Activated naive CD4-positive, alpha-beta T cell treated with anti-CD3 and anti-CD28 coated beads, Interleukin-2, amount 50 U/mL, for 24 hours (primary cell): ENCODE measurements around the gene HSPA9.
A peak's percentile ranks its signal among the peaks of the same experiment; 100 is the strongest.

Experiments
- H3K27ac Mint-ChIP-seq: one replicate; pipeline ENCODE4 v1.8.0; 2021; ENCODE audit warnings: mild to moderate bottlenecking, mixed read lengths
- H3K27me3 Mint-ChIP-seq: one replicate; pipeline ENCODE4 v1.8.0; 2021; ENCODE audit warnings: mixed read lengths
- H3K36me3 Mint-ChIP-seq: one replicate; pipeline ENCODE4 v1.8.0; 2021; ENCODE audit warnings: mixed read lengths
- H3K4me1 Mint-ChIP-seq: one replicate; pipeline ENCODE4 v1.8.0; 2021; ENCODE audit warnings: mixed read lengths
- H3K4me3 Mint-ChIP-seq: one replicate; pipeline ENCODE4 v1.8.0; 2021; ENCODE audit warnings: mild to moderate bottlenecking, mixed read lengths
- H3K9me3 Mint-ChIP-seq: one replicate; pipeline ENCODE4 v1.8.0; 2021; ENCODE audit warnings: mixed read lengths

The HSPA9 gene

DNA sequence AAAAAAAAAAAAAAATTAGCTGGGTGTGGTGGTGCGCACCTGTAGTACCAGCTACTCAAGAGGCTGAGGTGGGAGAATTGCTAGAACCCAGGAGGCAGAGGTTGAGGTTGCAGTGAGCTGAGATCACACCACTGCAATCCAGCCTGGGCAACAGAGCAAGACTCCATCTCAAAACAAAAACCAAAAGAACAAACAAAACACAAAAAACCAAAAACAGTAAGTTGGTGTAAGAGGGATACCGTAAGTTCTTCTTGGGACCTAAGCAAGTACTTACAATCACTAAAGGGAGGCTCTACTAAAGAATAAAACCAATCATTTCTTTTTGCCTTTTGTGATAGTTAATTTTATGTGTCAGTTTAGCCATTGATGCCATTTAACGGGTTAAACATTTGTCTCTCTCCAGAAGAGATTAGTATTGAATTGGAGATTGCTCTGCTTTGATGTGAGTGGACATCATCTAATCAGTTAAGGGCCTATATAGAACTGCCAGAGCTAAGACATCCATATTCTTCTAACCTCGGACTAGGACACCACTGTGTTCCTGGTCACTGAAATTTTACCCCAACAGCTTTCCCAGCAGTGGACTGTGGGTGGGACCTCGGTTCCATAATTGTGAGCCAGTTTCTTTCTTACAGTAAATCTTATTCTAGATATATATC is 21.6 kb downstream of the HSPA9 start:
- H3K27ac Mint-ChIP-seq, result peak overlapping the region; percentile 46
- no peak overlapping the region for H3K4me3 Mint-ChIP-seq
- H3K9me3 Mint-ChIP-seq, result no peaks in the 10 kb centered on the region
- H3K27me3 Mint-ChIP-seq, result no peaks in the 10 kb centered on the region
- H3K4me1 Mint-ChIP-seq, result peaks cover 14% of the 10 kb centered on the region
- H3K36me3 Mint-ChIP-seq, result peaks cover 17% of the 10 kb centered on the region

DNA sequence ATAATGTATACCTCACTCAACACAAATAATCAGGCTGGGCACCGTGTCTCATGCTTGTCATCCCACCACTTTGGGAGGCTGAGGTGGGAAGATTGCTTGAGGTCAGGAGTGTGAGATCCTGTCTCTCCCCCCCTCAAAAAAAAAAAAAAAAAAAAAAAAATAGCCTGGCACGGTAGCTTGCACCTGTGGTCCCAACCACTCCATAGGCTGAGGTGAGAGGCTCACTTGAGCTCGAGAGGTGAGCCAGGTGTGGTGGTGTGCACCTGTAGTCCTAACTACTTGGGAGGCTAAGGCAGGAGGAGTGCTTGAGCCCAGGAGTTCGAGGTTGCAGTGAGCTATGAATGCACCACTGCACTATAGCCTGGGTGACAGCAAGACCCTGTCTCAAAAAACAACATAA is 22.5 kb downstream of the HSPA9 start:
- Mint-ChIP-seq H3K4me1 (peaks cover 21% of the 10 kb centered on the region), H3K9me3 (no peaks in the 10 kb centered on the region), H3K27me3 (no peaks in the 10 kb centered on the region), H3K4me3 (no peak overlapping the region), H3K36me3 (peaks cover 15% of the 10 kb centered on the region), H3K27ac (no peak overlapping the region)

GRCh38 chr5:138549414-138549813 is 25.8 kb downstream of the HSPA9 start:
- Mint-ChIP-seq H3K36me3 (peaks cover 3% of the 10 kb centered on the region), H3K9me3 (no peaks in the 10 kb centered on the region), H3K27me3 (no peaks in the 10 kb centered on the region), H3K4me3 (no peak overlapping the region), H3K4me1 (peaks cover 42% of the 10 kb centered on the region), H3K27ac (no peak overlapping the region)

DNA sequence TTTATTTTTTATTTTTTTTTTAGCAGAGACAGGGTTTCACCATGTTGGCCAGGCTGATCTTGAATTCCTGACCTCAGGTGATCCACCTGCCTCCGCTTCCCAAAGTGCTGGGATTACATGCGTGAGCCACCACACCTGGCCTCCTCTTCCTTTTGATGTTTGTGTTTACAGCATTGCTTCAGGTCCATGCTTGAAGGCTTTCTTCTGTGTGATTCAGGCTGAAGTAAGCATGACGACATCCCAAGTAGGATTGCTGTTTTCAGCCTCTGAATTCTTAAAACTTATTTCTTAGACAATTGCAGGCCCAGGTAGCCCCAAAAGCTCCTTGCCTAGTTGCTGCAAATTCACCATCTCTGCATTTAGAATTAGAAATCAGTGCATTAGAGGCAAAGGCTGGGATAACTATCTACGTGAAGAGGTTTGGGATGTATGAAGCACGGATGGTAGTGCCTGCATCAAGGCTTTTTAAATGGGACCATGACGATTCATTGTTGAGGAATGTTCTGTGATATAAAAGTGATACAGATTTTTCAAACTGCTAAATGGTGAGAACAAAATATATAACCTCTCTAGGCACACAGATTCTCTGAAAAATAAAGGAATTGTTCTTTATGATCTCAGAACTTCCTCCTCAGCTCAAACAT is 29.2 kb downstream of the HSPA9 start:
- peak overlapping the region; percentile 69 for H3K4me3 Mint-ChIP-seq
- H3K9me3 Mint-ChIP-seq, result no peaks in the 10 kb centered on the region
- H3K4me1 Mint-ChIP-seq, result peaks cover 58% of the 10 kb centered on the region
- H3K27me3 Mint-ChIP-seq, result no peaks in the 10 kb centered on the region
- H3K36me3 Mint-ChIP-seq, result peaks cover 13% of the 10 kb centered on the region
- H3K27ac Mint-ChIP-seq, result no peak overlapping the region

DNA sequence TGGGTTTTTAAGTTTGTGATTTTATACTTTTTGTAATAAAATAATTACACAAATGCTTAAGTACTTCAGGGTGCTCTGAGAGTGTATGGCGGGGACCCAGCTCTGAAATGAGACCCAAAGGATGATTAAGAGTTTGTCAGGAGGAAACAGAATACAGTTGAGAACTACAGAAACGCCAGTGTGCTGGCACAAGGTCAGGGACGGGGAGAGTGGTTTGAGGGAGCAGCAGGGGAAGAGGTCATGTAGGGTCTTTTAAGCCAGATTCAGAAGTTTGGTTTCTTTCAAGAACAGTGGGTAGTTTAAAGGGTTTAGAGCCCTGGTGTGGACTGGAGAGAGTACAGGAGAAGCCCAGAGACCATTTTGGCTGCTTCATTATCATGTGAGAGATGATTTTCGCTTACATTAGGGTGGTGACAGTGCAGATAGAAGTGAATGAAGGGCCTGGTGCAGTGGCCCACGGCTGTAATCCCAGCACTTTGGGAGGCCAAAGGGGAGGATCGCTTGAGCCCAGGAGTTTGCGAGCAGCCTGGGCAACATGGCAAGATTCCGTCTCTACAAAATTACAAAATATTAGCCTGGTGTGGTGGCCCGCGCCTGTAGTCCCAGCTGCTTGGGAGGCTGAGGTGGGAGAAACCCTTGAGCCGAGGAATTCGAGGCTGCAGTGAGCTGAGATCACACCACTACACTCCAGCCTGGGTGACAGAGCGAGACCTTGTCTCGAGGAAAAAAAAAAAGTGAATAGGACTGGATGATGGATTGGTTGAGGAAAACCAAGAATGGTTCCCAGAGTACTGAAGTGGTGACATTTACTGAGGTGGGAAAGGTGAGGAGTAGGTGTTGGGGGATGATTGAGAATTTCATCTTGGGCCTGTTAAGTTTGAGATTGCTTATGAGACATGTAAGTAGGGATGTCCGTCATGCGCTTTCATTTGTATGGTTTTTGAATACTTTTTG is 30.7 kb downstream of the HSPA9 start:
- Mint-ChIP-seq H3K36me3 (peaks cover 16% of the 10 kb centered on the region), H3K4me3 (peak overlapping the region; percentile 100), H3K27ac (peak overlapping the region; percentile 100), H3K9me3 (no peaks in the 10 kb centered on the region), H3K27me3 (no peaks in the 10 kb centered on the region), H3K4me1 (peaks cover 73% of the 10 kb centered on the region)

GRCh38 chr5:138543730-138544104 is 31.5 kb downstream of the HSPA9 start:
- peaks cover 16% of the 10 kb centered on the region for H3K36me3 Mint-ChIP-seq
- H3K27ac Mint-ChIP-seq, result peak overlapping the region; percentile 100
- H3K4me1 Mint-ChIP-seq, result peaks cover 78% of the 10 kb centered on the region
- H3K27me3 Mint-ChIP-seq, result no peaks in the 10 kb centered on the region
- H3K4me3 Mint-ChIP-seq, result peak overlapping the region; percentile 100
- H3K9me3 Mint-ChIP-seq, result no peaks in the 10 kb centered on the region

GRCh38 chr5:138542956-138543729 is 32.1 kb downstream of the HSPA9 start, which contains the start of gene ETF1:
Gene ETF1 (minus strand): TSS chr5:138543236. CDS start chr5:138542918, 318 bp downstream.
- Mint-ChIP-seq H3K9me3 (no peaks in the 10 kb centered on the region), H3K27me3 (no peaks in the 10 kb centered on the region), H3K36me3 (peaks cover 16% of the 10 kb centered on the region), H3K4me3 (peak within 1 kb of the TSS; percentile 100), H3K4me1 (peaks cover 78% of the 10 kb centered on the region), H3K27ac (peak within 1 kb of the TSS; percentile 100)

GRCh38 chr5:138542180-138542955 is 32.8 kb downstream of the HSPA9 start:
- H3K27ac Mint-ChIP-seq, result peak overlapping the region; percentile 100
- H3K9me3 Mint-ChIP-seq, result no peaks in the 10 kb centered on the region
- peaks cover 72% of the 10 kb centered on the region for H3K4me1 Mint-ChIP-seq
- H3K27me3 Mint-ChIP-seq, result no peaks in the 10 kb centered on the region
- H3K36me3 Mint-ChIP-seq, result peaks cover 16% of the 10 kb centered on the region
- H3K4me3 Mint-ChIP-seq, result peak overlapping the region; percentile 100

DNA sequence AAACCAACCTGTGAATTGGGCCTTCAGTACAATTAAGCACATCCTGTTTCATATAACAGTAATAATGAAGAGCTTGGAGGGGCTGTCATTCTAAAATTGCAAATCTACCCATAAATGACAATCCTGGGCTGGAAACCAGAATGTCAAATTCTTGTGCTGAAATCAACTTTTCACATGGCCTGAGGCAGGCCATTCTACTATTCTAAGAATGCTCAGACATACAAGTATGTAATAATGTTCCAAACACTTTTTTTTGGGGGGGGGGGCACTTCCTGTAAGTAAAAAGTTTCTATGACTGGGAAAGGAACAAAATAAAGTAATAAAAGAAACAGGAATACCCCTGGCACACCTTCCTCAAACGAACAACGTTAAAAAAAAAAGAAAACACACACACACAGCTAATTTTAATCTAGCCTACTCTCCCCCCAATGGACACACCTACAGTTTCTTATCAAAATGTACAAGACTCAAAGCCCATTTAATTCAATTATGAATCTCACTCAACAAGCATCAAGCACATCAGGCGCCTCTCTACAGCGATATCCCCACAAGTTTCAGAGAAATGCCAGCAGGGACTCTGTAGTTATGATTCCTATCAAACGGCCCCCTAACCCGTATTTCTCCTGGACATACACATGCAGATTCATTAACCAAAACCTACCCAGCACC is 33.6 kb downstream of the HSPA9 start:
- Mint-ChIP-seq H3K36me3 (peaks cover 16% of the 10 kb centered on the region), H3K4me3 (peak overlapping the region; percentile 100), H3K27me3 (no peaks in the 10 kb centered on the region), H3K4me1 (peaks cover 74% of the 10 kb centered on the region), H3K9me3 (no peaks in the 10 kb centered on the region), H3K27ac (peak overlapping the region; percentile 100)

DNA sequence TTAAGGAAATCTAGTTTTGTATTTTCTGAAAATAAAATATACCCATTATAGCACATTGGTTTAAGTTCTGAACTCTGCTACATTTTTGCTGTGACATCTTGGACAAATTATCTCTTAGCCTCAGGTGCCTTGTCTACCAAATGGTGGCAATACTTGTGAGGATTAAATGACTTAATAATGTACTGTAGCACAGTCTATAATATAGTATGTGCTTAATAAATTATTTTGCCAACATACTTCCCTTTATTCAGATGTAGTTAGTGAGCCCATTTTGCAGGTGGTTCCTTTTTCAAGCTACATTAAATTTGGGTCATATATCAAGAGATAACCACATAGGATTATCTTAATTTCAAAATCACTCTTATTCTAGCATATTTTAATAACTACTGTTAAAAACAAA is 35.4 kb downstream of the HSPA9 start:
- H3K4me1 Mint-ChIP-seq, result peaks cover 69% of the 10 kb centered on the region
- H3K9me3 Mint-ChIP-seq, result no peaks in the 10 kb centered on the region
- no peaks in the 10 kb centered on the region for H3K27me3 Mint-ChIP-seq
- H3K27ac Mint-ChIP-seq, result no peak overlapping the region
- H3K36me3 Mint-ChIP-seq, result peaks cover 20% of the 10 kb centered on the region
- peak overlapping the region; percentile 100 for H3K4me3 Mint-ChIP-seq

GRCh38 chr5:138538943-138539627 is 36.1 kb downstream of the HSPA9 start:
- Mint-ChIP-seq H3K4me3 (peak overlapping the region; percentile 100), H3K27me3 (no peaks in the 10 kb centered on the region), H3K27ac (peak overlapping the region; percentile 4), H3K4me1 (peaks cover 69% of the 10 kb centered on the region), H3K36me3 (peaks cover 21% of the 10 kb centered on the region), H3K9me3 (no peaks in the 10 kb centered on the region)

- Mint-ChIP-seq H3K27me3 (no peaks in the 10 kb centered on the region), H3K9me3 (no peaks in the 10 kb centered on the region), H3K27ac (no peak overlapping the region), H3K4me1 (peaks cover 75% of the 10 kb centered on the region), H3K4me3 (peak overlapping the region; percentile 11), H3K36me3 (peaks cover 20% of the 10 kb centered on the region)
These were observed 38.4 kb downstream of the HSPA9 start for GRCh38 chr5:138536665-138537315.

DNA sequence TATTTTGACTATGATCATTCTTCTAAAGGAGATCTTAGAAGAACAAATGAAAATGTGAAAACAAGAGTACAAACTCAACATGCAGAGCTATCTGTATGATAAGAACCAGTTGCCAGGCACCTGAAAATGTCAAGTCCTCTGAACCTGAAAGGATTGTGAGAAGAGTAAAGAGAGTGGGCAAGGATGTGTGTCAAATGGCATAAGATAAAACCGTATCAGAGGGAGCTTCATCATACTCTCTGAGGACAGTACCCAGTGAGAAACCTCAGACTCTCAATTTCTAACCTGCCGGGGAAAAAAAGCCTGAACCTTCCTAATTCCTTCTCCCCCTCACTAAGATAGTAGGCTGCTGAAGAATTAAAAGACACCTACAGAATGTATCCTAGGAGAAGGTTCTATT is 39.0 kb downstream of the HSPA9 start:
- Mint-ChIP-seq H3K36me3 (peaks cover 18% of the 10 kb centered on the region), H3K4me1 (peaks cover 74% of the 10 kb centered on the region), H3K27ac (peak overlapping the region; percentile 27), H3K9me3 (no peaks in the 10 kb centered on the region), H3K27me3 (no peaks in the 10 kb centered on the region), H3K4me3 (peak overlapping the region; percentile 33)
